ENCODE data around the gene CCDC110.

CCDC110 gene

GRCh38 chr4:185470501-185471195, 885 bp downstream of the CCDC110 start:
- no peak overlapping the region for H3K27ac ChIP-seq (ENCODE audit: low read depth, low read length)
- TF ChIP-seq CTCF (IDR thresholded peaks at IDR 0.05; ENCODE audit: low read depth, low read length, poor library complexity, severe bottlenecking) (no peak), EZH2phosphoT487 (IDR thresholded peaks at IDR 0.05; ENCODE audit: borderline replicate concordance, low read length) (peak; percentile 49; the same call in 1 of the 2 replicates)
- no peaks in the 10 kb centered on the region; the same call in 1 of the 2 replicates for H4K20me1 ChIP-seq (ENCODE audit: control insufficient read depth, insufficient read depth, low read depth, low read length)
- H3K9me3 ChIP-seq (ENCODE audit: control insufficient read depth, insufficient read depth, low read length) = no peaks in the 10 kb centered on the region
- H3K4me1 ChIP-seq (ENCODE audit: control insufficient read depth, low read length) = peaks cover 15% of the 10 kb centered on the region
- peaks cover 8% of the 10 kb centered on the region; the same call in 1 of the 2 replicates for H3F3A ChIP-seq (ENCODE audit: control insufficient read depth, insufficient read depth)
- H3K79me2 ChIP-seq (ENCODE audit: control insufficient read depth, low read length) = no peaks in the 10 kb centered on the region
- H3K9me2 ChIP-seq (replicated peaks; ENCODE audit: control insufficient read depth, low read length) = no peaks in the 10 kb centered on the region
- H3K4me2 ChIP-seq (ENCODE audit: low read length) = peak overlapping the region; percentile 88
- H3K36me3 ChIP-seq (ENCODE audit: control insufficient read depth, low read length) = no peaks in the 10 kb centered on the region
- H3K27me3 ChIP-seq (ENCODE audit: control insufficient read depth, low read length) = peaks cover 41% of the 10 kb centered on the region
- peak overlapping the region; percentile 77 for H3K4me3 ChIP-seq (ENCODE audit: low read length)

GRCh38 chr4:185469580-185470154, 1.9 kb downstream of the CCDC110 start:
- Histone ChIP-seq H3K27ac (ENCODE audit: low read depth, low read length) (no peak overlapping the region), H4K20me1 (ENCODE audit: control insufficient read depth, insufficient read depth, low read depth, low read length) (no peaks in the 10 kb centered on the region; the same call in 1 of the 2 replicates), H3F3A (ENCODE audit: control insufficient read depth, insufficient read depth) (peaks cover 8% of the 10 kb centered on the region; the same call in 1 of the 2 replicates), H3K4me2 (ENCODE audit: low read length) (no peak overlapping the region; the same call in 1 of the 2 replicates), H3K36me3 (ENCODE audit: control insufficient read depth, low read length) (no peaks in the 10 kb centered on the region), H3K4me3 (ENCODE audit: low read length) (no peak overlapping the region), H3K4me1 (ENCODE audit: control insufficient read depth, low read length) (peaks cover 15% of the 10 kb centered on the region), H3K9me2 (replicated peaks; ENCODE audit: control insufficient read depth, low read length) (no peaks in the 10 kb centered on the region), H3K79me2 (ENCODE audit: control insufficient read depth, low read length) (no peaks in the 10 kb centered on the region), H3K9me3 (ENCODE audit: control insufficient read depth, insufficient read depth, low read length) (no peaks in the 10 kb centered on the region), H3K27me3 (ENCODE audit: control insufficient read depth, low read length) (peaks cover 41% of the 10 kb centered on the region)
- TF ChIP-seq EZH2phosphoT487 (IDR thresholded peaks at IDR 0.05; ENCODE audit: borderline replicate concordance, low read length) (no peak), CTCF (IDR thresholded peaks at IDR 0.05; ENCODE audit: low read depth, low read length, poor library complexity, severe bottlenecking) (no peak)

- H3K4me2 ChIP-seq (ENCODE audit: low read length) = no peak overlapping the region
Measured at GRCh38 chr4:185468999-185469398, 2.5 kb downstream of the CCDC110 start.

More at GRCh38 chr4:185468999-185469398, 2.5 kb downstream of the CCDC110 start:
- Histone ChIP-seq H3K79me2 (ENCODE audit: control insufficient read depth, low read length) (no peaks in the 10 kb centered on the region), H3K4me3 (ENCODE audit: low read length) (no peak overlapping the region), H3K27ac (ENCODE audit: low read depth, low read length) (no peak overlapping the region), H3K4me1 (ENCODE audit: control insufficient read depth, low read length) (peaks cover 15% of the 10 kb centered on the region), H3K36me3 (ENCODE audit: control insufficient read depth, low read length) (no peaks in the 10 kb centered on the region), H4K20me1 (ENCODE audit: control insufficient read depth, insufficient read depth, low read depth, low read length) (no peaks in the 10 kb centered on the region; the same call in 1 of the 2 replicates), H3K9me2 (replicated peaks; ENCODE audit: control insufficient read depth, low read length) (no peaks in the 10 kb centered on the region), H3K9me3 (ENCODE audit: control insufficient read depth, insufficient read depth, low read length) (no peaks in the 10 kb centered on the region), H3F3A (ENCODE audit: control insufficient read depth, insufficient read depth) (peaks cover 8% of the 10 kb centered on the region; the same call in 1 of the 2 replicates), H3K27me3 (ENCODE audit: control insufficient read depth, low read length) (peaks cover 41% of the 10 kb centered on the region)
- TF ChIP-seq EZH2phosphoT487 (IDR thresholded peaks at IDR 0.05; ENCODE audit: borderline replicate concordance, low read length) (0 out of 2 replicates have a peak, but pooled peaks have one; percentile 72), CTCF (IDR thresholded peaks at IDR 0.05; ENCODE audit: low read depth, low read length, poor library complexity, severe bottlenecking) (no peak)

Data from DOHH2 (cell line).